HepG2 (cell line): Measurements from ENCODE around the gene ACTR6. TPM values are rescaled to one million over a fixed set of nuclear protein-coding genes. Genes with fewer than 3 reads are reported as not detected.
A peak's percentile ranks its signal among the peaks of the same experiment; 100 is the strongest.

Experiments
- GATAD2A ChIP-seq: IDR thresholded peaks from 2 replicates; pipeline ENCODE4 v1.6.1; 2016
- HDAC2 ChIP-seq: sonication (generic); formaldehyde crosslinking; IDR thresholded peaks from 2 replicates; pipeline ENCODE4 v1.4.0; 2020; ENCODE audit warnings: missing genetic modification reagents
- HNRNPH1 ChIP-seq: fragments of 200-400 bp; formaldehyde crosslinking; optimal IDR thresholded peaks from 2 replicates; pipeline ENCODE3; 2017; ENCODE audit warnings: mild to moderate bottlenecking, low read depth, low read length
- HOXA9 ChIP-seq: sonication (generic); formaldehyde crosslinking; IDR thresholded peaks from 2 replicates; pipeline ENCODE4 v1.8.1; 2022; ENCODE audit warnings: missing genetic modification reagents, mild to moderate bottlenecking, moderate library complexity, borderline replicate concordance
- JARID2 ChIP-seq: sonication (generic); formaldehyde crosslinking; IDR thresholded peaks from 2 replicates; pipeline ENCODE4 v1.8.1; 2023; ENCODE audit warnings: missing genetic modification reagents, inconsistent platforms; ENCODE audit not compliant: insufficient replicate concordance
- JUNB ChIP-seq: sonication (generic); formaldehyde crosslinking; IDR thresholded peaks from 2 replicates; pipeline ENCODE4 v1.8.0; 2022; ENCODE audit warnings: missing genetic modification reagents, mild to moderate bottlenecking, borderline replicate concordance
- KLF9 ChIP-seq: IDR thresholded peaks from 2 replicates; pipeline ENCODE4 v1.6.1; 2016; ENCODE audit warnings: low read depth
- MATR3 ChIP-seq: sonication (generic); formaldehyde crosslinking; IDR thresholded peaks from 2 replicates; pipeline ENCODE4 v1.4.0; 2020; ENCODE audit warnings: missing genetic modification reagents
- MAZ ChIP-seq, 2 experiments: sonication (generic) in 1 of 2; formaldehyde crosslinking in 1 of 2; IDR thresholded peaks; 2 replicates each; pipeline versions ENCODE4 v1.5.0 to v1.6.1; 2012 to 2020; ENCODE audit warnings: low read depth in 2 of 2, mild to moderate bottlenecking in 2 of 2, borderline replicate concordance in 1 of 2, improper control_type of control experiment in 1 of 2, low read length in 1 of 2, missing genetic modification reagents in 1 of 2, moderate library complexity in 1 of 2
- MEIS1 ChIP-seq: sonication (generic); formaldehyde crosslinking; IDR thresholded peaks from 2 replicates; pipeline ENCODE4 v1.9.0; 2021; ENCODE audit warnings: mild to moderate bottlenecking, missing genetic modification reagents, moderate library complexity, borderline replicate concordance
- RAD51 ChIP-seq: fragments of 450-650 bp; IDR thresholded peaks from 2 replicates; pipeline ENCODE4 v1.6.1; 2016; ENCODE audit warnings: borderline replicate concordance
- RXRB ChIP-seq: IDR thresholded peaks from 2 replicates; pipeline ENCODE4 v1.6.1; 2016; ENCODE audit warnings: borderline replicate concordance, missing genetic modification reagents, missing compliant biosample characterization
- SP2 ChIP-seq: sonication (generic); formaldehyde crosslinking; IDR thresholded peaks from 2 replicates; pipeline ENCODE4 v1.5.1; 2020; ENCODE audit warnings: mild to moderate bottlenecking, missing genetic modification reagents
- TEAD3 ChIP-seq: optimal IDR thresholded peaks from 2 replicates; pipeline ENCODE3; 2016; ENCODE audit warnings: borderline replicate concordance
- ZNF138 ChIP-seq: sonication (generic); formaldehyde crosslinking; IDR thresholded peaks from 2 replicates; pipeline ENCODE4 v1.5.0; 2020; ENCODE audit warnings: mild to moderate bottlenecking, low read depth, missing genetic modification reagents
- ZNF616 ChIP-seq: sonication (generic); formaldehyde crosslinking; IDR thresholded peaks from 2 replicates; pipeline ENCODE4 v1.5.0; 2020; ENCODE audit warnings: low read depth, mild to moderate bottlenecking, missing genetic modification reagents
- ZNF720 ChIP-seq: sonication (generic); formaldehyde crosslinking; IDR thresholded peaks from 2 replicates; pipeline ENCODE4 v1.4.0; 2020; ENCODE audit warnings: missing genetic modification reagents
- ZNF878 ChIP-seq: sonication (generic); formaldehyde crosslinking; IDR thresholded peaks from 2 replicates; pipeline ENCODE4 v1.8.1; 2023; ENCODE audit warnings: mild to moderate bottlenecking, missing genetic modification reagents, moderate library complexity
- polyA plus RNA-seq, 8 experiments: library from polyadenylated mRNA; depleted of rRNA in 3 of 8; stranded (reverse) in 7 of 8; unstranded in 1 of 8; fragments of >200 nt; fragmentation: Illumina TruSeq in 4 of 8; extraction: Trizol in 4 of 8; gene quantifications; 2 replicates each; pipeline versions ENCODE4 v1.2.1 to v1.2.3, GENCODE V29; 2011 to 2016; ENCODE audit warnings: low read depth in 4 of 8, missing spikeins in 1 of 8, mixed read lengths in 1 of 8; ENCODE audit not compliant: insufficient read depth in 1 of 8
- total RNA-seq, 5 experiments: library from RNA; depleted of rRNA; stranded (reverse); fragments of >200 nt; fragmentation: Illumina TruSeq; extraction: Trizol; gene quantifications; 2 replicates each; pipeline ENCODE4 v1.2.3, GENCODE V29; 2016; ENCODE audit warnings: low read depth in 1 of 5
- TF ChIP-seq, protein P1 (sequence below): sonication (generic); formaldehyde crosslinking; IDR thresholded peaks from 2 replicates; pipeline ENCODE4 v1.4.0; 2020; ENCODE audit warnings: missing genetic modification reagents
- TF ChIP-seq, protein P2 (sequence below): sonication (generic); formaldehyde crosslinking; IDR thresholded peaks from 2 replicates; pipeline ENCODE4 v1.5.0; 2020; ENCODE audit warnings: missing genetic modification reagents, mild to moderate bottlenecking, borderline replicate concordance
- TF ChIP-seq, protein P3 (sequence below), 2 experiments: fragments of 450-650 bp in 1 of 2; sonication (generic) in 1 of 2; formaldehyde crosslinking; IDR thresholded peaks; 2 replicates each; pipeline versions ENCODE4 v1.5.0 to v1.8.0; 2020 to 2022; ENCODE audit warnings: mild to moderate bottlenecking in 1 of 2, missing genetic modification reagents in 1 of 2
- TF ChIP-seq, protein P4 (sequence below): sonication (generic); formaldehyde crosslinking; IDR thresholded peaks from 2 replicates; pipeline ENCODE4 v1.4.0; 2020; ENCODE audit warnings: mild to moderate bottlenecking, missing genetic modification reagents
- TF ChIP-seq, protein P5 (sequence below): IDR thresholded peaks from 2 replicates; pipeline ENCODE4 v1.6.1; 2016; ENCODE audit warnings: mild to moderate bottlenecking

The ACTR6 gene
- total and polyA plus RNA-seq, 2 of the 13 experiments (the other 11 are each of a cell fraction or from before 2014, with no cell fraction given), result 12.9 to 22.4 TPM

DNA sequence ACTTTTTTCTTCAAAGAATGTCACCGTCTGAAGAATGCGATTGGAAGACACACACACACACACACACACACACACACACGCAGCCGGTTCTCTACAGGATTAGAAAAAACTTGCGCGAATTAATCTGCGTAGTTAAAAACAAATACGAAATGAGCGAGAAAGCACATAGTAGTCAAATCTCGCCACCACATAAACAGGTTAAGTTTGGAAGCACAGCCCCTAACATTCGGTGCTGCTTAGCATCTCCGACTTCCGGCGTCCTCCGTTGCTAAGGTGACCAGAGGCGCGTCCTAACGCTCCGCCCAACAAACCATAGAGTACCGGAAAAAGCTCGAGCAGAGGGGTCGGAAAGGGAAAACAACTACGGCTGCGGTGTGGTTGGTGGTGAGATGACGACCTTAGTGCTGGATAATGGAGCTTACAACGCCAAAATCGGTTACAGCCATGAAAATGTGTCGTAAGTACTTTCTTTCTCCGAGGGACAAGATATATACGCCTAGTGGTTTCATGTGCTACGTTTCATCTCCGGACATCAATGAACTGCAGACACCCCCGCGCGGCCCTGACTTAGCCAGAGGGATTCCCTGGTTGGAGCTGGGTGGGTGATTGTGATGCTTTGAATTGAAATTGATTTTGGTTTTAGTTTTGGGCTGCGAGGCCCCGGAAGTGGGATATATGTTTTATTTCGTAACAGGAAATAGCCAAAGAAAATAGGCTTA lies at the start of gene ACTR6 (continued):
- TF ChIP-seq KLF9 (CRISPR knock-in tag) (no peak; the same call in 1 of the 2 replicates), RXRB (peak; percentile 30; the same call in 1 of the 2 replicates), RAD51 (no peak), ZNF616 (CRISPR knock-in tag) (no peak; the same call in 1 of the 2 replicates), GATAD2A (CRISPR knock-in tag) (peak; percentile 66; the same call in 1 of the 2 replicates), HNRNPH1 (no peak), MEIS1 (CRISPR knock-in tag) (no peak), MAZ (IDR thresholded peaks at IDR 0.05; ENCODE audit: borderline replicate concordance, low read depth, low read length) (no peak), MAZ (CRISPR knock-in tag; IDR thresholded peaks at IDR 0.05; ENCODE audit: low read depth) (no peak; the same call in 1 of the 2 replicates), HOXA9 (CRISPR knock-in tag) (no peak), SP2 (CRISPR knock-in tag) (no peak), ZNF720 (CRISPR knock-in tag) (no peak), ZNF138 (no peak), HDAC2 (CRISPR knock-in tag) (peak; percentile 83; the same call in 1 of the 2 replicates), MATR3 (CRISPR knock-in tag) (no peak), TEAD3 (peak; percentile 40), JUNB (CRISPR knock-in tag) (no peak), JARID2 (CRISPR knock-in tag) (no peak), ZNF878 (CRISPR knock-in tag) (no peak)
- TF ChIP-seq, protein P1, sequence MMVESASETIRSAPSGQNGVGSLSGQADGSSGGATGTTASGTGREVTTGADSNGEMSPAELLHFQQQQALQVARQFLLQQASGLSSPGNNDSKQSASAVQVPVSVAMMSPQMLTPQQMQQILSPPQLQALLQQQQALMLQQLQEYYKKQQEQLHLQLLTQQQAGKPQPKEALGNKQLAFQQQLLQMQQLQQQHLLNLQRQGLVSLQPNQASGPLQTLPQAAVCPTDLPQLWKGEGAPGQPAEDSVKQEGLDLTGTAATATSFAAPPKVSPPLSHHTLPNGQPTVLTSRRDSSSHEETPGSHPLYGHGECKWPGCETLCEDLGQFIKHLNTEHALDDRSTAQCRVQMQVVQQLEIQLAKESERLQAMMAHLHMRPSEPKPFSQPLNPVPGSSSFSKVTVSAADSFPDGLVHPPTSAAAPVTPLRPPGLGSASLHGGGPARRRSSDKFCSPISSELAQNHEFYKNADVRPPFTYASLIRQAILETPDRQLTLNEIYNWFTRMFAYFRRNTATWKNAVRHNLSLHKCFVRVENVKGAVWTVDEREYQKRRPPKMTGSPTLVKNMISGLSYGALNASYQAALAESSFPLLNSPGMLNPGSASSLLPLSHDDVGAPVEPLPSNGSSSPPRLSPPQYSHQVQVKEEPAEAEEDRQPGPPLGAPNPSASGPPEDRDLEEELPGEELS, result peak; percentile 73
- TF ChIP-seq, protein P2, sequence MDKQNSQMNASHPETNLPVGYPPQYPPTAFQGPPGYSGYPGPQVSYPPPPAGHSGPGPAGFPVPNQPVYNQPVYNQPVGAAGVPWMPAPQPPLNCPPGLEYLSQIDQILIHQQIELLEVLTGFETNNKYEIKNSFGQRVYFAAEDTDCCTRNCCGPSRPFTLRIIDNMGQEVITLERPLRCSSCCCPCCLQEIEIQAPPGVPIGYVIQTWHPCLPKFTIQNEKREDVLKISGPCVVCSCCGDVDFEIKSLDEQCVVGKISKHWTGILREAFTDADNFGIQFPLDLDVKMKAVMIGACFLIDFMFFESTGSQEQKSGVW (CRISPR knock-in tag), result no peak
- TF ChIP-seq, protein P3, sequence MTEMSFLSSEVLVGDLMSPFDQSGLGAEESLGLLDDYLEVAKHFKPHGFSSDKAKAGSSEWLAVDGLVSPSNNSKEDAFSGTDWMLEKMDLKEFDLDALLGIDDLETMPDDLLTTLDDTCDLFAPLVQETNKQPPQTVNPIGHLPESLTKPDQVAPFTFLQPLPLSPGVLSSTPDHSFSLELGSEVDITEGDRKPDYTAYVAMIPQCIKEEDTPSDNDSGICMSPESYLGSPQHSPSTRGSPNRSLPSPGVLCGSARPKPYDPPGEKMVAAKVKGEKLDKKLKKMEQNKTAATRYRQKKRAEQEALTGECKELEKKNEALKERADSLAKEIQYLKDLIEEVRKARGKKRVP (CRISPR knock-in tag; IDR thresholded peaks at IDR 0.05), result no peak
- TF ChIP-seq, protein P4, sequence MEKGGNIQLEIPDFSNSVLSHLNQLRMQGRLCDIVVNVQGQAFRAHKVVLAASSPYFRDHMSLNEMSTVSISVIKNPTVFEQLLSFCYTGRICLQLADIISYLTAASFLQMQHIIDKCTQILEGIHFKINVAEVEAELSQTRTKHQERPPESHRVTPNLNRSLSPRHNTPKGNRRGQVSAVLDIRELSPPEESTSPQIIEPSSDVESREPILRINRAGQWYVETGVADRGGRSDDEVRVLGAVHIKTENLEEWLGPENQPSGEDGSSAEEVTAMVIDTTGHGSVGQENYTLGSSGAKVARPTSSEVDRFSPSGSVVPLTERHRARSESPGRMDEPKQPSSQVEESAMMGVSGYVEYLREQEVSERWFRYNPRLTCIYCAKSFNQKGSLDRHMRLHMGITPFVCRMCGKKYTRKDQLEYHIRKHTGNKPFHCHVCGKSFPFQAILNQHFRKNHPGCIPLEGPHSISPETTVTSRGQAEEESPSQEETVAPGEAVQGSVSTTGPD (CRISPR knock-in tag), result peak; percentile 63; the same call in 1 of the 2 replicates
- TF ChIP-seq, protein P5, sequence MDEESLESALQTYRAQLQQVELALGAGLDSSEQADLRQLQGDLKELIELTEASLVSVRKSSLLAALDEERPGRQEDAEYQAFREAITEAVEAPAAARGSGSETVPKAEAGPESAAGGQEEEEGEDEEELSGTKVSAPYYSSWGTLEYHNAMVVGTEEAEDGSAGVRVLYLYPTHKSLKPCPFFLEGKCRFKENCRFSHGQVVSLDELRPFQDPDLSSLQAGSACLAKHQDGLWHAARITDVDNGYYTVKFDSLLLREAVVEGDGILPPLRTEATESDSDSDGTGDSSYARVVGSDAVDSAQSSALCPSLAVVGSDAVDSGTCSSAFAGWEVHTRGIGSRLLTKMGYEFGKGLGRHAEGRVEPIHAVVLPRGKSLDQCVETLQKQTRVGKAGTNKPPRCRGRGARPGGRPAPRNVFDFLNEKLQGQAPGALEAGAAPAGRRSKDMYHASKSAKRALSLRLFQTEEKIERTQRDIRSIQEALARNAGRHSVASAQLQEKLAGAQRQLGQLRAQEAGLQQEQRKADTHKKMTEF (CRISPR knock-in tag), result peak; percentile 81
